OCI-LY1 (cell line): ENCODE data around the gene BCKDHB.
"Not testable (repeated sequence)": the region's sequence is repeated elsewhere in the genome, so short reads cannot be mapped to it uniquely, and the experiment has no call there.

Experiments
- EZH2 ChIP-seq: fragments of 200-600 bp; sonication (generic), shearing (Covaris generic); IDR thresholded peaks from 2 replicates; pipeline ENCODE4 v1.8.0; 2017; ENCODE audit warnings: borderline replicate concordance, mixed run types, mild to moderate bottlenecking, antibody characterized with exemption, low read length, moderate library complexity, mixed read lengths
- TF ChIP-seq, protein P1 (sequence below): fragments of 200-600 bp; sonication (generic), shearing (Covaris generic); IDR thresholded peaks from 2 replicates; pipeline ENCODE4 v1.5.1; 2017; ENCODE audit warnings: mild to moderate bottlenecking, antibody characterized with exemption, low read length, moderate library complexity, mixed read lengths

DNA sequence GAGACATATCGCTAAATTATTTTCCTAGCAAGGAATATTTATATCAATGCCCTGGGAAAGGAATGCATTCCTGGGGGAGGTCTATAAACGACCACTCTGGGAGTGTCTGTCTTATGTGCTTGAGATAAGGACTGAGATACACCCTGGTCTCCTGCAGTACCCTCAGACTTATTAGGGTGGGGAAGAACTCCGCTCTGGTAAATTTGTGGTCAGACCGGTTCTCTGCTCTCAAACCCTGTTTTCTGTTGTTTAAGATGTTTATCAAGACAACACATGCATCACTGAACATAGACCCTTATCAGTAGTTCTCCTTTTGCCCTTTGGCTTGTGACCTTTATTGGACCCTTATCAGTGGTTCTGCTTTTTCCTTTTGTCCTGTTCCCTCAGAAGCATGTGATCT lies 188.1 kb downstream of the BCKDHB start:
- TF ChIP-seq, protein P1, sequence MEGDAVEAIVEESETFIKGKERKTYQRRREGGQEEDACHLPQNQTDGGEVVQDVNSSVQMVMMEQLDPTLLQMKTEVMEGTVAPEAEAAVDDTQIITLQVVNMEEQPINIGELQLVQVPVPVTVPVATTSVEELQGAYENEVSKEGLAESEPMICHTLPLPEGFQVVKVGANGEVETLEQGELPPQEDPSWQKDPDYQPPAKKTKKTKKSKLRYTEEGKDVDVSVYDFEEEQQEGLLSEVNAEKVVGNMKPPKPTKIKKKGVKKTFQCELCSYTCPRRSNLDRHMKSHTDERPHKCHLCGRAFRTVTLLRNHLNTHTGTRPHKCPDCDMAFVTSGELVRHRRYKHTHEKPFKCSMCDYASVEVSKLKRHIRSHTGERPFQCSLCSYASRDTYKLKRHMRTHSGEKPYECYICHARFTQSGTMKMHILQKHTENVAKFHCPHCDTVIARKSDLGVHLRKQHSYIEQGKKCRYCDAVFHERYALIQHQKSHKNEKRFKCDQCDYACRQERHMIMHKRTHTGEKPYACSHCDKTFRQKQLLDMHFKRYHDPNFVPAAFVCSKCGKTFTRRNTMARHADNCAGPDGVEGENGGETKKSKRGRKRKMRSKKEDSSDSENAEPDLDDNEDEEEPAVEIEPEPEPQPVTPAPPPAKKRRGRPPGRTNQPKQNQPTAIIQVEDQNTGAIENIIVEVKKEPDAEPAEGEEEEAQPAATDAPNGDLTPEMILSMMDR: not testable (repeated sequence)
- TF ChIP-seq EZH2: not testable (repeated sequence)
